Fibroblast of skin of right quadriceps (primary cell): ENCODE measurements around the gene NOC4L.

Experiments
- DNase-seq: peaks from one replicate; pipeline ENCODE4 v3.0.0-alpha.2; 2013

Gene NOC4L

DNA sequence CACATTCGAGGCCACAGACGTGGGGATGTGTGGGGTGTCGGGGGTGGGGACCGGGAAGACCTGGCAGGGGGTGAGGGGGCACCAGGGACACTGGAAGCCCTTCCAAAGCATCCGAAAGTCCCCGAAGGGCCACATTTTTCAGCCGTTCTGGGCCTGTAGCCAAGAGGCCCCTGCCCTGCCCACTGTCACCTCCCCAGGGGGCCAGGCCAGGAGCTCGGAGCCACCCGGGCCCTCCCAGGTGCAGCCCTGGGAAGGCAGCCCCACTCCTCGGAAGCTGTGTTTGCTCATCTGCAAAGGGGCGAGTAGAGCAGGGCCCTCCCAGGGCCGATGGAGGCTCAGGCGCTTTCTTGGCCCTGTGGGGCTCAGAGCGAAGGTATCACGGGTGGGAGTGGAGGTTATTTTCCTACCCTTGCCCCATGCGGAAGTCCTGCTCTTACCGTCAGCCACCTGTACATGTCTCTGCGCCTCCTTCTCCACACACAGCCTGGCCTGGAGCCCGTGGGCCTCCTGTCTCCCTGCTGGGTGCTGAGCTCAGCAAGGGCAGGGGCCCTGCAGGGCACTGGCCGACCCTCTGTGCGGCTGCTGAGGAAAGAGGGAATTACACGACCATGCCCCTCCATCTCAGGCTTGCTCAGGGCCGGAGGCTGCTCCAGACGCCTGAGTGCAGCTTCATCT lies 27.2 kb downstream of the NOC4L start:
- no peak for DNase-seq

GRCh38 chr12:132171968-132172521 lies 27.8 kb downstream of the NOC4L start:
- no peak for DNase-seq

- no peak for DNase-seq
Measured at GRCh38 chr12:132172619-132173018, 28.4 kb downstream of the NOC4L start.

DNA sequence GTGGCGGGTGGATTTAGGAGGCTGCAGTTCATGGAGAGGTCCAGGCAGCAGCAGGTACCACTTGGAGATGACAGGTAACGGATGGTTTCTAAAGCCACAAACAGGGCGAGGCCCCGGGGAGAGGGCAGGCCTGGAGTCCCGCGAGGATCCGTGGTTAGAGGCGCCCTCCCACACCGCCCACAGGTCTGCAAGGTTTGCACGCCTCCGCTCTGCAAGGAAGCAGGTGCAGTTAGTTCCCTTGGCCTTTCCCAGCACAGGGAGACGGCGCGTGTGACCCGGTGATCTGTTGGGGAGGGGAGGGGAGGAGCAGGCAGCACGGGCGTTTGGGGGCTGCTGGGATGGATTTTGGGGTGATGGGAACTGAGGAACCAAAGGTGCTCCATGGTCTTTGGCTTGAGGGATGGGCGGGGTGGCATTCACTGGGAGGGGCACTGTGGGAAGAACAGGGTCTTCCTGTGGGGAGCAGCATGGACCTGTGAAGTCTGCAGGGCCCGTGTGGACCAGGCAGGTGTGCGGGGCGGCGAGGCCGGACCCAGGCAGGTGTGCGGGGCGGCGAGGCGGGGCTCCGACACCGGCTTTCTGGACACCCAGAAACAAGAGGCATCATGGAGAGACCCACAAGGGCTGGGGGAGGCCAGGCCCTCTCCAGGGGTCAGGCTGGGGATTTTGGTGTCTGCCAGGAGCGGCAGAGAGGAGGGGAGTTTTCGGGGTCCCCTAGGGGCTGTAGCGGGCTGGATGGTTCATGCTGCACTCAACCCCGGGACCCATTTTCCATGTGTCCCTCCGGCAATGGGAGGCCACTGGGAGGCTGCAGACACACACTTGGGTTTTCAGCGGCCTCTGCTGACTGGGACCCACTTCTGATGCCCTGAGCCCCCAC lies 29.1 kb downstream of the NOC4L start:
- no peak for DNase-seq

GRCh38 chr12:132174015-132174838 lies 30.0 kb downstream of the NOC4L start:
- DNase-seq, result no peak

DNA sequence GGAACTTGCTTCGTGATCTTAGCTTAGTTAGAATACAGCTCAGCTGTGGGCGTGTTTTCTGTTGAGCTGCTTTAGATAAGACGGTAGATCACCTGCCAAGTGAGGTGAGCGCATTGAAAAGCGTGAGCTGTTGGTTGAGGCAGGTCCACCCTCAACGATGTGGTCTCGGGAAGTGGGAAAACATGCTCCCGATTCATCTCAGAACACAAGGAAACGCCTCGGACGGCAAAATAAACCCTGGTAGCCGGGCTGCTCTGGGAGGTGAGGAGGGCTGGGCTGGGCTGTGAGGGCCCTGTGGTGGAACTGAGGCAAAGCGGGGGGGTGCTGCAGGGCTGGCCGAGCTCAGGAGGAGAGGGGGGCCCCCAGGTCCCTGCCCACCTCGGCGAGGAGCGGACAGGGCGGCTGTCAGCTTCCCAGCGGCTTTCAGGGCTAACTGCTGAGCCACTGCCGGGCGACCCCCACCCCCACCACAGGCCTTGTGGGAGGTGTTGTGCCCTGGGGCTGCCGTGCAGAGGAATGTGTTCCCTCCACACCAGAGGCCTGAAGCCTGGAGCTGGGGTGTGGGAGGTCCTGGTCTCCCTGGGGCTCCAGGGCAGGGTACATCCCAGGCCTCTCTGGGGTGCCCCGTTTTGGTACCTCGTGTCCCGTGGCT lies 30.7 kb downstream of the NOC4L start:
- DNase-seq, result no peak

GRCh38 chr12:132175496-132176384 lies 31.5 kb downstream of the NOC4L start:
- no peak for DNase-seq

DNA sequence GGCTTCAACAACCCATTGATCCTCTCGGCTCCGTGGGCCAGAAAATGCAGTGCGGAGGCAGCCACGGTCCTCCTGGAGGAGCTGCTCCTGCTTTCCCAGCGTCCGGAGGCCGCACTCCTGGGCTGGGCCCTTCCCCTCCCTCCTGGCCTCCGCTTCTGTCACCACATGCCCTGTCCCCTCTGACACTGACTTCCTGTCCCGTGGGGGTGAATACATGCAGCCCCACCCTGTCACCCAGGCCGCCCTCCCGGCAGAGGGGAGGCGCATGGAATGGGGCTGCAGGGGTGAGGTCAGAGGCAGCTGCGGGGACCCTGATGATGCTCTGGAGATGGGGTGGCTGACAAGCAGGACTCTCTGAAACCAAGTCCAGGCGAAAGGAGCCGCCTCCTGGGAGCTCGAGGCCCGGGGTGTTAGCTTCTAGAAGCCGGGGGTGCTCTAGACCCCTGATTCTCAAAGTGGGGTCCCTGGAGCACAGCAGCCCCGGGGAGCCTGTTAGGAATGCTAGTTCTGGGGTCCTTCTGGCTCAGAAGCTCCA lies 32.2 kb downstream of the NOC4L start:
- DNase-seq, result no peak

GRCh38 chr12:132176920-132177551 lies 32.8 kb downstream of the NOC4L start:
- DNase-seq, result no peak

DNA sequence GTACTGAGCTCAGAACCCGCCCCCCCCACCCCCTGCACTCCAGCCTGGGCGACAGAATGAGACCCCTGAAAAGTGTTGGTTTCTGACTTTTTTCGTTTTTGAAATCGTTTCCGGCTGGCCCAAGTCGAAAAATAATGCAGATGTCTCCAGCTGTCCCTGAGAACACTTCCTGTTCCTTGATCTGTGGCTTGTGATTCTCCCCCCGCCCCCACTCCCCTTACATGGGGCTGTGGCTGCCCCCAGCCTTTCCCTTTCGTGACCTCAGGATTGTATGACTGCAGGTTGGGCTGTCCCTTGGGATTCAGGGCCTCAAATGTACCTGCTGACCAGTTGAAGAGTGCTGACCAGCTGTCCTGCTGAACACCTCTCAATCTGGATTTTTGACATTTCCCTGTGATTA lies 34.1 kb downstream of the NOC4L start:
- DNase-seq, result no peak

GRCh38 chr12:132178801-132179401 lies 34.6 kb downstream of the NOC4L start:
- DNase-seq, result no peak

GRCh38 chr12:132179431-132180362 lies 35.4 kb downstream of the NOC4L start:
- no peak for DNase-seq

DNA sequence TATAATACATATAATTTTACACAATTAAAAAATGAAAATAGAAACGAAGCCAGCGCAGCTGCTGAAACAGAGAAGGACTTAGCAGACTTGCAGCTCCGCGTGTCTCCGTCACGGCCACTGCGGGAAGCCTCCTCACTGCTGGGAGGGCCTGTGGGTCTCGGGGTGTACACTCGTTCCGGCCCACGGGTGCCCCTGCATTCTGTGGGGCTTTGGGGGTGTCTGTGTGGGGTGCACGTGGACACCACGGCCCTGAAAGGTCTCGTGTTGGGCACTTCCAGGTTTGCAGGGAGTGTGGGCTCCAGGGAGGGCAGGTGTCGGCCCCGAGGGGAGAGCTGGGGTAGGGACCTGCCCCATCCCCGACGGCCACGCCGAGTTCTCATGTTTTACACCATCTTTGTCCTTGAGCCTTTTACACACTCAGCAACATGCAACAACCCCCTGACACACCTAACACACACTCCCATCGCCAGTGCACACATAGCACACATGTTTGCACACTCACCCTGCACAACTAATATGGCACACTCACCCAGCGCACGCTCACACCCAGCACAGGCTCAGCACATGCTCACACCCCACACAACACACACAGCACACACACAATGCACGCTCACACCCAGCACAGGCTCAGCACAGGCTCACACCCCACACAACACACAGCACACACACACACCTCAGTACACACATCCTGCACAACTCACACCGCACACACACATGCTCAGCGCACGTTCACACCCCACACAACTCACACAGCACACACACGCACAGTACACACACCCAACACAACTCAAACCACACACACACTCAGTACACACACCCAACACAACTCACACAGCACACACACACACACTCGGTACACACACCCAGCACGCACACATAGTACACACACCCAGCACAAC lies 36.6 kb downstream of the NOC4L start:
- DNase-seq, result no peak

DNA sequence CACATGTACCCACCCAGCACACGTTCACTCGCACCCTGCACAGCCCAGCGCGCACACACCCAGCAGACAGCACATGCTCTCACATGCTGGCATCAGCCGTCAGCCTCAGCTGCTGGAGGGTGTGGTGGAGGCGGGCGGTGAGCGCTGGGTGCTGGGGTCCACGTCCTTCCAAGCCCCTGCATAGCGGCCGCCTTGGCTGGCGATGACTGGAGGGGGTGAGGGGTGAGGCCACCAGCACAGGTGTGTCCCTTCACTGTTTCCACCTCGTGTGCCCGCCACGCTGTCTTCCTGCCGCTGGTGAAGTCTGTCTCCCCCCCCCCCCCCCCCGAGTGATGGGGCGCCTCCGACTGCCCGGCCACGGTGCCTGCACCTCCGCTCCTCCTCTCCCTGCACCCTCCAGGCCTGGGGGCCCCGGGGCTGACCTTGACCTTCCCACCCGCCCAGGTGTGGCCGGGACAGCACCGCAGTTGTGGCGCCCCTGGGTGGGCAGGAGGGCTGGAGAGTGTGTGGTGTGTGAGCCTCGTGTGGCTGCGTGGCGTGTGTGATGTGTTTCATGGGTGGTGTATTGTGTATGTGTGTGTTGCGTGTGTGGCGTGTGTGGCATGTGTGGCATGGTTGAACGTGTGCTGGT lies 37.4 kb downstream of the NOC4L start:
- DNase-seq, result no peak

GRCh38 chr12:132182206-132182710 lies 38.0 kb downstream of the NOC4L start:
- DNase-seq, result no peak

- DNase-seq, result no peak
Measured at GRCh38 chr12:132182711-132183365, 38.6 kb downstream of the NOC4L start.

DNA sequence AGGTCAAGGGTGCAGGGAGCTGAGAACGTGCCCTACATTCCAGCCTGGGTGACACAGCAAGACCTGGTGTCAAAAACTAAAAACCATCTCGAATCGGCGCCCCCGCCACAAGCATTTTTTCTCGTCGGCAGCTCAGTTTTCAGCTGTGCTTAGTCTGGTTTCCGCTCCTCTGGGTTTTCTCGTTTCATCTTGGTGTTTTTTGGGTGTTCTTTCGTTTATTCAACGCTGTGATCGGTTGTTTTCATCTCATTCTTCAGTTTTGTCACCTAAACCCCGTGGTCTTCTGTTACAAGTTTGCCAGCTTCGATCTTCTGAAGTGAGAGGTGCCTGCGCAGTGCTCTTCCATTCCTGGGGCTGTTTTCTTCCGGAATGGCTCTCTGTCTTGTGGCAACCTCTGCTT lies 41.4 kb downstream of the NOC4L start:
- no peak for DNase-seq
